CD4-positive, alpha-beta T cell (primary cell): ENCODE measurements around the gene RNPEPL1. TPM values are rescaled to one million over a fixed set of nuclear protein-coding genes. Genes with fewer than 3 reads are reported as not detected.
A peak's percentile ranks its signal among the peaks of the same experiment; 100 is the strongest.

Experiments used
- ATAC-seq: fragments of 200-7000 bp; cut with Tn5 transposase; one replicate; pipeline ENCODE4 v1.10.0; 2022; ENCODE audit warnings: mild to moderate bottlenecking; ENCODE audit not compliant: poor library complexity
- CTCF ChIA-PET: fragments of 350-600 bp; sonication (Branson Sonifier 250); formaldehyde crosslinking; loops from one replicate; lab custom pipeline; 2021; ENCODE audit warnings: antibody characterized with exemption, inconsistent platforms; lab: Charles Lee
- POLR2A ChIA-PET: fragments of 350-600 bp; sonication (Branson Sonifier 250); formaldehyde crosslinking; loops from one replicate; lab custom pipeline; 2021; ENCODE audit warnings: antibody characterized with exemption, inconsistent platforms; lab: Charles Lee
- DNase-seq, 14 experiments: peaks; one replicate each; pipeline ENCODE4 v3.0.0-alpha.2; 2013 to 2020; ENCODE audit warnings: mixed read lengths in 2 of 14
- H3K27ac ChIP-seq, 2 donors: one replicate each; pipeline versions ENCODE4 v1.5.1 to v1.7.0; 2013; ENCODE audit warnings: low read length in 2 of 2, low read depth in 1 of 2, mild to moderate bottlenecking in 1 of 2
- H3K27me3 ChIP-seq, 2 experiments: 1 replicate in 1 of 2; 2 replicates in 1 of 2; pipeline versions ENCODE4 v1.6.1 to v1.7.0; 2013; ENCODE audit warnings: low read length in 2 of 2, control low read depth in 1 of 2, mild to moderate bottlenecking in 1 of 2, moderate library complexity in 1 of 2; ENCODE audit not compliant: insufficient read depth in 2 of 2, control insufficient read depth in 1 of 2
- H3K36me3 ChIP-seq: one replicate; pipeline ENCODE4 v1.6.1; 2013; ENCODE audit warnings: low read length, control low read depth; ENCODE audit not compliant: insufficient read depth
- H3K4me1 ChIP-seq: one replicate; pipeline ENCODE4 v1.6.1; 2013; ENCODE audit warnings: low read length, control low read depth; ENCODE audit not compliant: insufficient read depth
- H3K4me3 ChIP-seq: one replicate; pipeline ENCODE4 v1.5.1; 2013; ENCODE audit warnings: mild to moderate bottlenecking, low read length, moderate library complexity
- H3K9me3 ChIP-seq, 2 experiments: 1 replicate in 1 of 2; 2 replicates in 1 of 2; pipeline versions ENCODE4 v1.6.1 to v1.7.0; 2013; ENCODE audit warnings: low read length in 2 of 2, mild to moderate bottlenecking in 2 of 2, control low read depth in 1 of 2, moderate library complexity in 1 of 2; ENCODE audit not compliant: control insufficient read depth in 1 of 2, insufficient read depth in 1 of 2
- H3K27ac Mint-ChIP-seq: one replicate; pipeline ENCODE4 v1.8.0; 2020; ENCODE audit warnings: mixed read lengths
- H3K27me3 Mint-ChIP-seq: one replicate; pipeline ENCODE4 v1.8.0; 2021; ENCODE audit warnings: mixed read lengths
- H3K36me3 Mint-ChIP-seq: one replicate; pipeline ENCODE4 v1.8.0; 2021; ENCODE audit warnings: low read depth, mixed read lengths
- H3K4me1 Mint-ChIP-seq: one replicate; pipeline ENCODE4 v1.8.0; 2021; ENCODE audit warnings: low read depth, mixed read lengths
- H3K4me3 Mint-ChIP-seq: one replicate; pipeline ENCODE4 v1.8.0; 2020; ENCODE audit warnings: mild to moderate bottlenecking, mixed read lengths
- H3K9me3 Mint-ChIP-seq: one replicate; pipeline ENCODE4 v1.8.0; 2020; ENCODE audit warnings: mixed read lengths
- intact Hi-C, 2 experiments: fragments of 100-400 bp; cut with DNase I in 1 of 2; cut with micrococcal nuclease in 1 of 2; formaldehyde crosslinking; loops; one replicate each; pipeline versions ENCODE4 v1.15.1 to v1.9.0; 2023 to 2025; cut with DNase I, micrococcal nuclease
- total RNA-seq, 174 experiments: library from RNA in 2 of 174; stranded (reverse) in 2 of 174; gene quantifications; one replicate each; pipeline ENCODE4 v1.2.3 and lab custom pipeline; 2021 to 2026
- TF ChIP-seq, protein P1 (sequence below): fragments of 200-600 bp; IDR thresholded peaks from one replicate; pipeline ENCODE4 v1.8.0; 2022; ENCODE audit warnings: antibody characterized with exemption, mild to moderate bottlenecking

The RNPEPL1 gene
- total RNA-seq, 2 experiments from 2014 or later: 73.0 to 78.8 TPM

DNA sequence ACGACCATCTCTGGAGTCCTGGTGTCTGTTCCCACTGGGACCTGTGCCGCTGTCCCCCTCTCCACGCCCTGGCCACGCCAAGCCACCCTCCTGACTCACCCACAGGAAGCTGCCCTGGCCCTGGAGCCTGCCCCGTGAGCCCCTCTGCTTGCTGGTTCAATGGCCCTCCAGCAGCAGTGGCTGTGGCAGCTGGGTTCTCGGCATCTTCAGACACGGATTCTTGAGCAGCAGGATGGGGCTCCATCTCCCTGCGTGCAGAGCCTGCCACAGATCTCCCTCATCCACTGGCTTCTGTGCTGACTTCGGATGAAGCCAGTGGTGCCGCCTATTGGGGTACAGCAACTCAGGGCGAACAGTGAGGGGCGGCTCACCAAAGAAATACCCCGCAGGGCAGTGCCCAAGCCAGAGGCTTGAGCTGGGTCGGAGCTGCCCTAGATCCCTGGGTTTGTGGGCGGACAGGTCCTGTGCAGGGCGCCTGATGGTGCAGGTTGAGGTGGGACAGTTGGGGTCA is 32.2 kb downstream of the RNPEPL1 start:
- Histone ChIP-seq H3K27ac (no peak overlapping the region), H3K4me3 (no peak overlapping the region), H3K27me3 (no peaks in the 10 kb centered on the region), H3K36me3 (peaks cover 40% of the 10 kb centered on the region), H3K4me1 (peaks cover 2% of the 10 kb centered on the region), H3K9me3 (no peaks in the 10 kb centered on the region)
- H3K27ac Mint-ChIP-seq: no peak overlapping the region
- TF ChIP-seq, protein P1, sequence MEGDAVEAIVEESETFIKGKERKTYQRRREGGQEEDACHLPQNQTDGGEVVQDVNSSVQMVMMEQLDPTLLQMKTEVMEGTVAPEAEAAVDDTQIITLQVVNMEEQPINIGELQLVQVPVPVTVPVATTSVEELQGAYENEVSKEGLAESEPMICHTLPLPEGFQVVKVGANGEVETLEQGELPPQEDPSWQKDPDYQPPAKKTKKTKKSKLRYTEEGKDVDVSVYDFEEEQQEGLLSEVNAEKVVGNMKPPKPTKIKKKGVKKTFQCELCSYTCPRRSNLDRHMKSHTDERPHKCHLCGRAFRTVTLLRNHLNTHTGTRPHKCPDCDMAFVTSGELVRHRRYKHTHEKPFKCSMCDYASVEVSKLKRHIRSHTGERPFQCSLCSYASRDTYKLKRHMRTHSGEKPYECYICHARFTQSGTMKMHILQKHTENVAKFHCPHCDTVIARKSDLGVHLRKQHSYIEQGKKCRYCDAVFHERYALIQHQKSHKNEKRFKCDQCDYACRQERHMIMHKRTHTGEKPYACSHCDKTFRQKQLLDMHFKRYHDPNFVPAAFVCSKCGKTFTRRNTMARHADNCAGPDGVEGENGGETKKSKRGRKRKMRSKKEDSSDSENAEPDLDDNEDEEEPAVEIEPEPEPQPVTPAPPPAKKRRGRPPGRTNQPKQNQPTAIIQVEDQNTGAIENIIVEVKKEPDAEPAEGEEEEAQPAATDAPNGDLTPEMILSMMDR: no peak
- ATAC-seq: no peak
- no peaks in the 10 kb centered on the region for H3K4me1 Mint-ChIP-seq
- no peaks in the 10 kb centered on the region for H3K27me3 Mint-ChIP-seq
- no peaks in the 10 kb centered on the region for H3K9me3 Mint-ChIP-seq
- intact Hi-C loops: no loop called here
- peak in 1 of 14 experiments; percentile 19 for DNase-seq
- CTCF ChIA-PET: no interaction called here
- no peak overlapping the region for H3K4me3 Mint-ChIP-seq
- POLR2A ChIA-PET: no interaction called here
- peaks cover 15% of the 10 kb centered on the region for H3K36me3 Mint-ChIP-seq

DNA sequence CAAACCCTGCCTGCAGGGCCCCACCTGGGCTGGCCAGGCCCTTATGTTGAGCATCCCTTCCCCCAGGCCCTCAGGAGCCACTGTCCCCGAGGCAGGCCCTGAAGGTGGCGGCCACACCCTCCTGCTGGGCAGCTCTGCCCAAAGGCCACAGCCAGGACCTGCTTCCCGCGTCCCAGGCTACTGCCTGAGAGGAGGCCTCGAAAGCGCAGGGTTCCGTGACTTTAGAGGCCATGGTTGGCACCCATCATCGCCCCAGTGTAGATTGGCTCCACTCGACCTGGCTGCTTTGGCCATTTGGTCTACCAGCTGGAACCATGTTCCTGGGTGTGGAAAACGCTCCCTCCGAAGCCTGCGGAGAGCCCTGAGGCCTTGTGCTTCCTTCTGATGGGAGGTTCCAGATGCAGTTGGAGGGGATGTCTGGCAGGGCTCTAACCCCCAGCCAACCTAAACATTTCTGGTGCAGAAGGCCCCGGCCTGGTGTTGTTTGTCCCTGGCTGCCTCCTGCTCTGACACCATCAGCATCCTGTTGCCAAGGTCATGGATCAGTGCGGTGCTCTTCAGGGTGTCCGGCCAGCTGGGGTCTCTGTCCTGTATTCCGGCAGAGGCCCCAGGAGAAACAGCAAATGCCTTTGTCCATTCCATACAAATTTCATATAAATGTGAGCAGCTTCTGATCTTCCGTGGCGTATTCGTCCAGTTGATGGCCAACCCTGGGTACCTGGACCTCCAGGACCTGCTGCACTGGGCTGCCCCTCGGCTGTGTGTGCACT is 33.0 kb downstream of the RNPEPL1 start:
- Histone ChIP-seq H3K4me3 (no peak overlapping the region), H3K36me3 (peaks cover 32% of the 10 kb centered on the region), H3K27me3 (no peaks in the 10 kb centered on the region), H3K27ac (no peak overlapping the region), H3K4me1 (no peaks in the 10 kb centered on the region), H3K9me3 (no peaks in the 10 kb centered on the region)
- peak in 1 of 14 experiments; percentile 22 for DNase-seq
- no peaks in the 10 kb centered on the region for H3K9me3 Mint-ChIP-seq
- ChIA-PET POLR2A (no interaction called here), CTCF (no interaction called here)
- no peak for ATAC-seq
- no peak overlapping the region for H3K27ac Mint-ChIP-seq
- TF ChIP-seq, protein P1: no peak
- H3K4me3 Mint-ChIP-seq: no peak overlapping the region
- no peaks in the 10 kb centered on the region for H3K4me1 Mint-ChIP-seq
- H3K36me3 Mint-ChIP-seq: peaks cover 15% of the 10 kb centered on the region
- no peaks in the 10 kb centered on the region for H3K27me3 Mint-ChIP-seq
- intact Hi-C loops: no loop called here

- TF ChIP-seq, protein P1: no peak
- H3K27me3 ChIP-seq: no peaks in the 10 kb centered on the region
- H3K27ac Mint-ChIP-seq: no peak overlapping the region
- ATAC-seq (no peak), DNase-seq (peak in 1 of 14 experiments; percentile 28)
- H3K36me3 Mint-ChIP-seq: peaks cover 15% of the 10 kb centered on the region
- peaks cover 27% of the 10 kb centered on the region for H3K36me3 ChIP-seq
- CTCF ChIA-PET: no interaction called here
- no peak overlapping the region for H3K4me3 ChIP-seq
- no peaks in the 10 kb centered on the region for H3K9me3 Mint-ChIP-seq
- intact Hi-C loops: no loop called here
- H3K27me3 Mint-ChIP-seq: no peaks in the 10 kb centered on the region
- POLR2A ChIA-PET: no interaction called here
- no peak overlapping the region for H3K27ac ChIP-seq
- H3K4me3 Mint-ChIP-seq: no peak overlapping the region
- H3K4me1 ChIP-seq: no peaks in the 10 kb centered on the region
- no peaks in the 10 kb centered on the region for H3K4me1 Mint-ChIP-seq
- no peaks in the 10 kb centered on the region for H3K9me3 ChIP-seq
These were observed 33.5 kb downstream of the RNPEPL1 start for GRCh38 chr2:240601831-240602160.
